K562 (cell line): ENCODE data around the gene ANAPC13. TPM values are rescaled to one million over a fixed set of nuclear protein-coding genes. Genes with fewer than 3 reads are reported as not detected.

Source experiments
- ATAC-seq: fragments of 200-7000 bp; cut with Tn5 transposase; 3 replicates; pipeline ENCODE4 v1.9.1; 2020; ENCODE audit warnings: moderate library complexity
- BruUV-seq: library from RNA; stranded (reverse); fragments of 400-500 nt; replicated peaks from 2 replicates; lab custom pipeline; 2021; lab: Mats Ljungman, UMichigan
- CTCF ChIA-PET: fragments of 300-600 bp; formaldehyde crosslinking; extraction: SDS; loops from one replicate; lab custom pipeline; 2021; ENCODE audit warnings: low intra/inter-chr PET ratio; lab: Yijun Ruan, JAX
- POLR2A ChIA-PET: fragments of 300-600, 350-650 bp; sonication (Branson Sonifier 250); formaldehyde crosslinking; extraction: SDS; loops from one replicate; lab custom pipeline; 2021; ENCODE audit warnings: antibody characterized with exemption, inconsistent platforms; lab: Yijun Ruan, JAX
- DNase-seq, 4 experiments: peaks; one replicate each; pipeline versions ENCODE4 v3.0.0 to v3.0.0-alpha.2; 2011 to 2018; ENCODE audit warnings: low spot score in 3 of 4, mixed read lengths in 3 of 4; ENCODE audit errors: extremely low read depth in 1 of 4
- FAIRE-seq: peaks from 2 replicates; lab custom pipeline; 2011; peaks lifted over from hg19 to GRCh38; lab: Jason Lieb, UNC
- H2AFZ ChIP-seq: 2 replicates; pipeline ENCODE4 v1.6.0; 2011; ENCODE audit warnings: low read depth, low read length, control low read depth, inconsistent platforms
- H3K27ac ChIP-seq: fragments of 200-600 bp; 3 replicates; pipeline ENCODE4 v1.8.0; 2011; ENCODE audit warnings: low read depth, mild to moderate bottlenecking, control low read depth, inconsistent platforms, low read length, moderate library complexity, mixed read lengths; ENCODE audit errors: extremely low read depth
- H3K27me3 ChIP-seq, 2 experiments: fragments of 300-600 bp in 1 of 2; 2 replicates in 1 of 2; 3 replicates in 1 of 2; pipeline versions ENCODE4 v1.6.0 to v1.8.0; 2011; ENCODE audit warnings: inconsistent platforms in 2 of 2, low read length in 2 of 2, mild to moderate bottlenecking in 1 of 2, mixed read lengths in 1 of 2, moderate library complexity in 1 of 2; ENCODE audit not compliant: control insufficient read depth in 2 of 2, insufficient read depth in 2 of 2
- H3K36me3 ChIP-seq: fragments of 300-600 bp; 3 replicates; pipeline ENCODE4 v1.8.0; 2011; ENCODE audit warnings: mild to moderate bottlenecking, low read length, inconsistent platforms; ENCODE audit not compliant: control insufficient read depth, insufficient read depth
- H3K4me1 ChIP-seq, 2 experiments: fragments of 200-600 bp in 1 of 2; replicated peaks in 1 of 2; 2 replicates in 1 of 2; 3 replicates in 1 of 2; pipeline versions ENCODE4 v1.5.1 to v1.8.0; 2011; ENCODE audit warnings: inconsistent platforms in 2 of 2, low read length in 2 of 2, mild to moderate bottlenecking in 1 of 2, mixed read lengths in 1 of 2, moderate library complexity in 1 of 2; ENCODE audit not compliant: control insufficient read depth in 2 of 2, insufficient read depth in 2 of 2
- H3K4me2 ChIP-seq: 2 replicates; pipeline ENCODE4 v1.6.1; 2011; ENCODE audit warnings: low read length, control low read depth, inconsistent platforms, mixed read lengths; ENCODE audit not compliant: insufficient read depth
- H3K4me3 ChIP-seq: fragments of 200-600 bp; sonication (generic), shearing (Covaris generic); 2 replicates; pipeline ENCODE4 v1.5.1; 2016; ENCODE audit warnings: control low read depth, inconsistent platforms
- H3K79me2 ChIP-seq: fragments of 200-600 bp; 3 replicates; pipeline ENCODE4 v1.8.0; 2011; ENCODE audit warnings: low read length, inconsistent platforms; ENCODE audit not compliant: control insufficient read depth, insufficient read depth
- H3K9ac ChIP-seq, 2 experiments: 2 replicates each; pipeline versions ENCODE4 v1.6.0 to v1.6.1; 2011; ENCODE audit warnings: low read depth in 2 of 2, low read length in 2 of 2, control low read depth in 1 of 2, inconsistent platforms in 1 of 2, mild to moderate bottlenecking in 1 of 2, mixed read lengths in 1 of 2; ENCODE audit not compliant: insufficient read depth in 1 of 2
- H3K9me1 ChIP-seq: one replicate; pipeline ENCODE4 v1.6.0; 2011; ENCODE audit warnings: inconsistent platforms, mild to moderate bottlenecking, low read length, moderate library complexity; ENCODE audit not compliant: control insufficient read depth, insufficient read depth
- H3K9me3 ChIP-seq: replicated peaks from 2 replicates; pipeline ENCODE4 v1.5.1; 2011; ENCODE audit warnings: low read depth, low read length, inconsistent platforms; ENCODE audit not compliant: control insufficient read depth, insufficient read depth
- H4K20me1 ChIP-seq: replicated peaks from 2 replicates; pipeline ENCODE4 v1.6.1; 2011; ENCODE audit warnings: low read length, inconsistent platforms, mixed read lengths; ENCODE audit not compliant: control insufficient read depth, insufficient read depth
- ARID1B ChIP-seq: fragments of 450-650 bp; IDR thresholded peaks from 2 replicates; pipeline ENCODE4 v1.6.1; 2016; ENCODE audit warnings: antibody characterized with exemption, mild to moderate bottlenecking, inconsistent platforms
- BCL6 ChIP-seq: fragments of 250-450 bp; sonication (Bioruptor Pico); IDR thresholded peaks from 2 replicates; pipeline ENCODE4 v1.4.0; 2020
- ELF2 ChIP-seq: fragments of 250-450 bp; sonication (Bioruptor Pico); IDR thresholded peaks from 2 replicates; pipeline ENCODE4 v1.5.0; 2021; ENCODE audit warnings: mild to moderate bottlenecking
- HOXB6 ChIP-seq: fragments of 250-450 bp; sonication (Bioruptor Pico); IDR thresholded peaks from 2 replicates; pipeline ENCODE4 v1.5.1; 2022; ENCODE audit warnings: mild to moderate bottlenecking, borderline replicate concordance
- KLF16 ChIP-seq: IDR thresholded peaks from 2 replicates; pipeline ENCODE4 v1.6.1; 2016; ENCODE audit warnings: antibody characterized with exemption
- MTA2 ChIP-seq: fragments of 450-650 bp; IDR thresholded peaks from 2 replicates; pipeline ENCODE4 v1.6.1; 2016; ENCODE audit warnings: low read depth
- RCOR1 ChIP-seq, 2 experiments: IDR thresholded peaks; 2 replicates each; pipeline ENCODE4 v1.6.1; 2012; ENCODE audit warnings: low read depth in 2 of 2, low read length in 2 of 2, borderline replicate concordance in 1 of 2, improper control_type of control experiment in 1 of 2
- REST ChIP-seq, 2 experiments: fragments of 450-650 bp; formaldehyde crosslinking in 1 of 2; IDR thresholded peaks; 2 replicates each; pipeline versions ENCODE4 v1.4.0 to v1.6.1; 2014 to 2020; ENCODE audit warnings: mild to moderate bottlenecking in 2 of 2, borderline replicate concordance in 1 of 2, low read depth in 1 of 2
- SMARCB1 ChIP-seq: IDR thresholded peaks from 2 replicates; pipeline ENCODE4 v1.6.1; 2011; ENCODE audit warnings: improper control_type of control experiment, low read depth; ENCODE audit not compliant: insufficient read length
- ZNF217 ChIP-seq: sonication (generic); formaldehyde crosslinking; IDR thresholded peaks from 2 replicates; pipeline ENCODE4 v1.8.0; 2022; ENCODE audit warnings: mild to moderate bottlenecking, missing genetic modification reagents
- ZNF696 ChIP-seq: fragments of 250-450 bp; sonication (Bioruptor Pico); conservative IDR thresholded peaks from 2 replicates; pipeline ENCODE4 v1.4.0; 2020; ENCODE audit warnings: mild to moderate bottlenecking, moderate library complexity
- WGBS: fragments of 100-300 bp; shearing (Covaris generic); methylation state at CpG from one replicate; pipeline ENCODE4 v1.1.6; 2016; ENCODE audit warnings: low coverage, mixed read lengths; ENCODE audit not compliant: insufficient coverage; ENCODE audit errors: missing lambda C conversion rate; 5-methylcytosine and 5-hydroxymethylcytosine counted together
- in situ Hi-C: fragments of 300-500 bp; cut with MboI; formaldehyde crosslinking; loops from 4 replicates; pipeline ENCODE4 v1.15.0; 2018; ENCODE audit warnings: inconsistent platforms, mixed read lengths
- intact Hi-C: fragments of 100-400 bp; cut with micrococcal nuclease; formaldehyde crosslinking; loops from 2 replicates; pipeline ENCODE4 v1.14.2; 2022
- polyA plus RNA-seq, 8 experiments: library from polyadenylated mRNA; depleted of rRNA in 4 of 8; stranded (reverse) in 5 of 8; unstranded in 3 of 8; fragments of >200 nt; fragmentation: Nextera tagmentation in 2 of 8; fragmentation: Illumina TruSeq in 1 of 8; extraction: Ambion mirVana in 2 of 8; extraction: Trizol in 1 of 8; gene quantifications; 2 replicates each; pipeline versions ENCODE4 v1.2.1 to v1.2.3, GENCODE V29; 2011 to 2014; ENCODE audit warnings: inconsistent platforms in 1 of 8, missing spikeins in 1 of 8
- total RNA-seq, 7 experiments: library from RNA; depleted of rRNA in 6 of 7; stranded (reverse); fragments of >200 nt in 6 of 7; fragmentation: Illumina TruSeq in 2 of 7; extraction: Trizol in 2 of 7; gene quantifications; 2 replicates each; pipeline versions ENCODE4 v1.2.1 to v1.2.3, GENCODE V29; 2011 to 2021; ENCODE audit warnings: low replicate concordance in 1 of 7
- TF ChIP-seq, protein P1 (sequence below): fragments of 450-650 bp; formaldehyde crosslinking; IDR thresholded peaks from 2 replicates; pipeline ENCODE4 v1.4.0; 2020; ENCODE audit warnings: mild to moderate bottlenecking, moderate library complexity
- TF ChIP-seq, protein P2 (sequence below): fragments of 250-450 bp; sonication (Bioruptor Pico); IDR thresholded peaks from 2 replicates; pipeline ENCODE4 v1.8.0; 2022; ENCODE audit warnings: inconsistent platforms, mild to moderate bottlenecking, moderate library complexity, borderline replicate concordance

The ANAPC13 gene
- total and polyA plus RNA-seq, 9 of the 15 experiments (the other 6 are each of a cell fraction or from before 2014, with no cell fraction given): 48.5 to 238 (median 68.5) TPM

GRCh38 chr3:134428401-134428800 is 57.4 kb downstream of the ANAPC13 start:
- ChIA-PET CTCF (no interaction called here), POLR2A (no interaction called here)
- H3K27ac ChIP-seq: no peak overlapping the region
- H3K4me3 ChIP-seq: no peak overlapping the region
- H4K20me1 ChIP-seq: no peaks in the 10 kb centered on the region
- no peak overlapping the region for H3K9ac ChIP-seq
- ATAC-seq (no peak), DNase-seq (no peak), FAIRE-seq (no peak)
- intact Hi-C loops (no loop called here), in situ Hi-C loops (no loop called here)
- no peaks in the 10 kb centered on the region for H3K4me1 ChIP-seq
- no peaks in the 10 kb centered on the region for H3K79me2 ChIP-seq
- no peaks in the 10 kb centered on the region for H3K9me1 ChIP-seq
- no peaks in the 10 kb centered on the region for H3K36me3 ChIP-seq
- no peak overlapping the region for H3K4me2 ChIP-seq
- no peak overlapping the region for H2AFZ ChIP-seq
- no peaks in the 10 kb centered on the region for H3K9me3 ChIP-seq
- WGBS: 0% methylated on average over 4 of the region's 4 CpGs
- peaks cover 0 to 19% of the 10 kb centered on the region in 2 experiments; a peak in 2 of 5 replicates for H3K27me3 ChIP-seq
- BruUV-seq: no TSS peak
- TF ChIP-seq MTA2 (no peak), ZNF217 (CRISPR knock-in tag) (no peak), SMARCB1 (no peak), ELF2 (no peak), BCL6 (CRISPR knock-in tag) (no peak), HOXB6 (CRISPR knock-in tag) (no peak), REST (IDR thresholded peaks at IDR 0.05; ENCODE audit: borderline replicate concordance) (no peak), REST (CRISPR knock-in tag; IDR thresholded peaks at IDR 0.05; ENCODE audit: low read depth) (no peak), RCOR1 (IDR thresholded peaks at IDR 0.05; ENCODE audit: borderline replicate concordance in 1 of 2, low read depth in 2 of 2, low read length in 2 of 2) (no peak), KLF16 (no peak), ZNF696 (CRISPR knock-in tag) (no peak), ARID1B (no peak)
- TF ChIP-seq, protein P1, sequence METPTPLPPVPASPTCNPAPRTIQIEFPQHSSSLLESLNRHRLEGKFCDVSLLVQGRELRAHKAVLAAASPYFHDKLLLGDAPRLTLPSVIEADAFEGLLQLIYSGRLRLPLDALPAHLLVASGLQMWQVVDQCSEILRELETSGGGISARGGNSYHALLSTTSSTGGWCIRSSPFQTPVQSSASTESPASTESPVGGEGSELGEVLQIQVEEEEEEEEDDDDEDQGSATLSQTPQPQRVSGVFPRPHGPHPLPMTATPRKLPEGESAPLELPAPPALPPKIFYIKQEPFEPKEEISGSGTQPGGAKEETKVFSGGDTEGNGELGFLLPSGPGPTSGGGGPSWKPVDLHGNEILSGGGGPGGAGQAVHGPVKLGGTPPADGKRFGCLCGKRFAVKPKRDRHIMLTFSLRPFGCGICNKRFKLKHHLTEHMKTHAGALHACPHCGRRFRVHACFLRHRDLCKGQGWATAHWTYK (CRISPR knock-in tag): no peak
- TF ChIP-seq, protein P2, sequence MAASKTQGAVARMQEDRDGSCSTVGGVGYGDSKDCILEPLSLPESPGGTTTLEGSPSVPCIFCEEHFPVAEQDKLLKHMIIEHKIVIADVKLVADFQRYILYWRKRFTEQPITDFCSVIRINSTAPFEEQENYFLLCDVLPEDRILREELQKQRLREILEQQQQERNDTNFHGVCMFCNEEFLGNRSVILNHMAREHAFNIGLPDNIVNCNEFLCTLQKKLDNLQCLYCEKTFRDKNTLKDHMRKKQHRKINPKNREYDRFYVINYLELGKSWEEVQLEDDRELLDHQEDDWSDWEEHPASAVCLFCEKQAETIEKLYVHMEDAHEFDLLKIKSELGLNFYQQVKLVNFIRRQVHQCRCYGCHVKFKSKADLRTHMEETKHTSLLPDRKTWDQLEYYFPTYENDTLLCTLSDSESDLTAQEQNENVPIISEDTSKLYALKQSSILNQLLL (CRISPR knock-in tag): no peak
